Measurements from ENCODE around the gene DUS1L.
"Not testable (repeated sequence)": the region's sequence is repeated elsewhere in the genome, so short reads cannot be mapped to it uniquely, and the experiment has no call there.

The DUS1L gene

DNA sequence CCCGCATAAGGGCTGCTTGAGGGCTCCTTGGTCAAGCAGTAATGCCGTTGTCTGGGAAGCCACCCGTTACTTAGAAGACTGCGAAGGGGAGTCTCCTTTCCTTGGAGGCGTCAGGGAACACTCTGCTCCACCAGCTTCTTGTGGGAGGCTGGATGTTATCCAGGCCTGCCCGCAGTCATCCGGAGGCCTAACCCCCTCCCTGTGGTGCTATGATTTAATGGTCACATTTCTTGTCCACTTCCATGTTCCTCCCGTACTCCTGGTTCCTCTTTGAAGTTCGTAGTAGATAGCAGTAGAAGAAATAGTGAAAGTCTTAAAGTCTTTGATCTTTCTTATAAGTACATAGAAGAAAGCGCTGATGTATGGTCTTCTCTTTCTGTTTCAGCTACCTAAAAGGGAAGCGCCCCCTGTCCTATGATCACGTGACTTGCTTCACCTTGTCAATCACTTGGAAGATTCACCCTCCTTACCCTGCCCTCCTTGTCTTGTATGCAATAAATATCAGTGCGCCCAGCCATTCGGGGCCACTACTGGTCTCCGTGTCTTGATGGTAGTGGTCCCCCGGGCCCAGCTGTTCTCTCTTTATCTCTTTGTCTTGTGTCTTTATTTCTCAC lies 26.7 kb downstream of the DUS1L start:
- DNase-seq, result not testable (repeated sequence)

DNA sequence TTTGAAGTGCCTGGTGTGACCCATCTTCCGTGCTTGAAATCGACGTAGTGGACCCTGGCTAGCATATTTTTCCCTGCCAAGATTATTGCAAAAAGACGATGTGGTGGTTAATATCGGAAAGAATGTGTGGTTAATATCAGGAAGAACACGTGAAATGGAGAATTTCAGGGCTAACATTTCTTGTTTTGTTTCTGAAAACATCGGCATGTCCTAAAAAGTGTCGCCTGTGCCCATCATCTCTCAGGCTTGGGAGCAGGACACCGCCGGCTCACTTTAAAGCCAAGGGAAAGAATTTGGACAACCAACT lies 27.8 kb downstream of the DUS1L start:
- DNase-seq, result no peak

GRCh38 chr17:82037092-82037888 lies 28.3 kb downstream of the DUS1L start, which contains the start of gene DCXR:
Gene DCXR, minus strand, starts transcription at chr17:82037697. Its CDS starts 15 bp downstream, at chr17:82037682.
- DNase-seq, result peak; percentile 97

GRCh38 chr17:82036634-82037091 lies 28.9 kb downstream of the DUS1L start:
- DNase-seq, result no peak

GRCh38 chr17:82035956-82036633 lies 29.5 kb downstream of the DUS1L start:
- no peak for DNase-seq

GRCh38 chr17:82035488-82035887 lies 30.1 kb downstream of the DUS1L start:
- no peak for DNase-seq

- DNase-seq, result no peak
Measured at GRCh38 chr17:82034371-82035011, 31.1 kb downstream of the DUS1L start.

DNA sequence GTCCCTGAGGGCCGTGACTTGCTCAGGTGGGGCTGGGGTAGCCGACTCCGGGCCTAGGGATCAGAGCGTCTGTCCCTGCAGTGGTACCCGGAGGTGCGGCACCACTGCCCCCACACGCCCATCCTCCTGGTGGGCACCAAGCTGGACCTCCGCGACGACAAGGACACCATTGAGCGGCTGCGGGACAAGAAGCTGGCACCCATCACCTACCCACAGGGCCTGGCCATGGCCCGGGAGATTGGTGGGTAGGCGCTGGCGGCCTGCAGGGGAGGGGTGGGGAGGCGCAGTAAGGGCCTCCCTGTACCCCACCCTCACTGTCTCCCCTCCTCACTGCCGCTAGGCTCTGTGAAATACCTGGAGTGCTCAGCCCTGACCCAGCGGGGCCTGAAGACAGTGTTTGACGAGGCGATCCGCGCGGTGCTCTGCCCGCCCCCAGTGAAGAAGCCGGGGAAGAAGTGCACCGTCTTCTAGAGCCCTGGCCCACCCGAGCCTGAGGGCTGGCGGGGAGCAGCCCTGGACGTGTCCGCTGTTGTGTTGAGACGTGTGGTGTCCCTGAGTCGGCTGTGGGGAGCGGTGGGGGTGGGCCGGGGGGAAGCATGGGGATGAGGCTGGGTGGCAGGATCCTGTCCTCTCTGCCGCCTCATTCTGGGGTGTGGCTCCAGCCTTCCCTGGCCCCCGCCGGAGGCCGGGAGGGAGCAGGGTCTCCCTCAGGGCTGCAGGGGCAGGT lies 32.1 kb downstream of the DUS1L start:
- no peak for DNase-seq

DNA sequence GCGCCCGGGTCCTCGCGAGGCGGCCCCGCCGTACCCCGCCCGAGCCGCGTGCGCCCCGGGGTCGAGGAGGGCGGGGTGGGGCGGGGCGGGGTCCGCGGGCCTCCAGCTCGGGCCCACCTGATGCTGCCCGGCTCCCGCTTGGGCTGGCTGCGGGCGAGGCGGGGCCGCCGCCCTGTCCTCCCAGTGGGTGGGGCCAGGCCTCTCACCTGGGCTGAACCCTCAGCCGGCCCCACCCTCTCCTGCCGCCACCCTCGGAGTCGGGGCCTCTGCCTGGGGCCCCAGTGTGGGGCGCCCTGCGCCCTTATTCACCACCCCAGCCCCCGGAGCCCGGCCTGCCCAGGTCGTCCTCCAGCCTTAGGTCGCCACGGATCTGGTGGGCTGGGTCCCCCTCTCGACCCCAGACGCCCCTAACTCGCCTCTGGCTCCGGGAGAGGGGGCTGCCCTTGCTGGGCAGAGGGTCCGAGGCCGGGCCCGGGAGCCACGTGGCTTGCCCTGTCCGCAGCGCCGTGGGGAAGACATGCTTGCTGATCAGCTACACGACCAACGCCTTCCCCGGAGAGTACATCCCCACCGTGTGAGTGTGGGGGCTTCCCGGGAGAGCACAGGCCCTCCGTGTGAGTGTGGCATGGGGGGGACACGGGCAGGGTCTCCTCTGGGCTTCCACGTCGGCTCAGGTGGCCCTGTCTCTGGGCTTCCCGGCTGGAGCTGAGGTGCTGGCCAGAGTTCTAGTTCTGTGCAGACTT lies 33.5 kb downstream of the DUS1L start:
- peak; percentile 41 for DNase-seq

DNA sequence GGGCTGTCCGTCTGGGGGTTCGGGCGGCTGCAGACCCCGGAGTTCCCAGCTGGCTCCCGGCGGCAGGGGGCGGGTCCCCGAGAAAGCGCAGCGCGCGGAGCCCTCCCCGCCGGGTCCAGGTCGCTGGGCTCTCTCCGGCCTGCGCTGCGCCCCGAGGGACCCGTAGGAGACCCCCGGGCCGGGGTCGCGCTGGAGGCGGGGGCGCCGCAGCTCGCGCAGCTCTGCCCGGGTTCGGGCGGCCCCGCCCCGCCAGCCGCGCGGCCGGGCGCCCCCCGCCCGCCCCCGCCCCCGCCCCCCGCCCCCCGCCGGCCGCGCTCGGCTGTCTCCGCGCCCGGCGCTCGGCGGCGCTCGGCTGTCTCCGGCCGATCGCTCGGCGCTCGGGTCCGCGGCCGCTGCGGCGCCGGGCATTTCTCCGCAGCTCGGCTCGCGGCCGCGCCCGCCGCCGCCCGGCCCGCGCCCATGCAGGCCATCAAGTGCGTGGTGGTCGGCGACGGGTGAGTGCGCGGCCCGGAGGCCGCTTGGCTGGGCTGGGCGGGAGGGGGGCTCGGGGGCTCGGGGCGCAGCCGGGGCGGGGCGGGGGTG lies 34.2 kb downstream of the DUS1L start, which contains the start of gene RAC3:
TSS of gene RAC3 (plus strand) at position 376 of the 582 bp plus-strand sequence. CDS start at position 460, 84 bp downstream.
- DNase-seq, result no peak

- DNase-seq, result peak; percentile 87
Measured at GRCh38 chr17:82030470-82031302, 34.9 kb downstream of the DUS1L start.

DNA sequence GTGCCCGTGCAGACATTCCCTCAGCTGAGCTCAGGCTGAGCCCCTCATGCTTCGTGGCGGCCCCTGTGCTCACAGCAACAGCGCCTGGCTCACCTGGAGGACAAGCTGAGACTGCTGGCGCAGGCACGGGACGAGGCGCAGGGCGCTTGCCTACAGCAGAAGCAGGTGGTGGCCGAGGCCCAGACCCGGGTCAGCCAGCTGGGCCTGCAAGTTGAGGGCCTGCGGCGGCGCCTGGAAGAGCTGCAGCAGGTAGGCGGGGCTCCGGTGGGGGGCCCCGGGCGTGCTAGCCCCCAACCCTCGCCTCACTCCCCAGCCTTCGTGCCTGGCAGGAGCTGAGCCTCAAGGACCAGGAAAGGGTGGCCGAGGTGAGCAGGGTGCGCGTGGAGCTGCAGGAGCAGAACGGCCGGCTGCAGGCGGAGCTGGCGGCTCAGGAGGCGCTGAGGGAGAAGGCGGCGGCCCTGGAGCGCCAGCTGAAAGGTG lies 35.6 kb downstream of the DUS1L start:
- DNase-seq, result no peak

DNA sequence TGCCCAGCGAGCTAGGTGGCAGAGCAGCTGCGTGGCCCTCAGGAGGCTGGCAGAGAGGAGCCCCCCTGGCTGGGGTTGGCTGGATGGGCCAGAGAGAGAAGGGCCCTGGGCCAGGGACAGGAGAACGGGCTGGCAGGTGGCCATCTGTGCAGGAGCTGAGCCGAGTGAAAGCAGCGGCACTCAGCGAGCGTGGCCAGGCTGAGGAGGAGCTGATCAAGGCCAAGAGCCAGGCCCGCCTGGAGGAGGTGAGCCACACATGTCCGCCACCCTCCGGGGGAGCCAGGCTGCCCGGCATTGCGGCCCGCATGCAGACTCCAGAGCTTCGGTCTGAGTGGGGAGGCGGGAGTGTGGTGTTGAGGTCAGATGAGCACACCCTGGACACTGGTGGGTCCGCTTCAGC lies 36.2 kb downstream of the DUS1L start:
- DNase-seq, result no peak

DNA sequence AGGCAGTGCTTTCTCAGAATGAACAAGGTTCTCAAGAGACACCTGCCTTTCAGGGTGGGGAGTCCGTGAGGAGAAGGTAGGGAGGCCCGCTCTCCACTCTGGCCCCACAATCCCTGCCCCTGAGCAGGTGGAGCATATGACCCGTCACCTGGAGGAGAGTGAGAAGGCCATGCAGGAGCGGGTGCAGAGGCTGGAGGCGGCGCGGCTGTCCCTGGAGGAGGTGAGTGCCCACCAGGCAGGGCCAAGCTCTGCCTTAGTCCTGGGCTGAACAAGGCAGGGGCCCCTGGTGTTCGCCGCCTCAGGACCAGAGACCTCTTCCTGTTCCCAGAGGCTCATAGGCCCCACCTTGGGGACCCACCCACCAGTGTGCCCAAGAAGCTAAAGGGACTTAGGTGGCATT lies 36.6 kb downstream of the DUS1L start:
- no peak for DNase-seq

DNA sequence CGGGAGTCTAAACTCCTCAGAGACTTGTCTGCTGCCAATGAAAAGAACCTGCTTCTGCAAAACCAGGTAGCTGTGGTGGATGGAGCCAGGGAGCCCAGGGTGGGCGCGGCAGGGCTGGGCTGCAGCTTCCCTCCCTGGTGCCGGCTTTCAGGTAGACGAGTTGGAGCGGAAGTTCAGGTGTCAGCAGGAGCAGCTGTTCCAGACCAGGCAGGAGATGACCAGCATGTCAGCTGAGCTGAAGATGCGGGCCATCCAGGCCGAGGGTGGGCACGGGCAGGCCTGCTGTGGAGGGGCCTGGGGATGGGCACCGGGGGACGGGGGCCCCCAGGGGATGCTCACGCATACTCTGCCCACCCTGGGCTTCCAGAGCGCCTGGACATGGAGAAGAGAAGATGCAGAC lies 37.4 kb downstream of the DUS1L start:
- DNase-seq, result no peak

DNA sequence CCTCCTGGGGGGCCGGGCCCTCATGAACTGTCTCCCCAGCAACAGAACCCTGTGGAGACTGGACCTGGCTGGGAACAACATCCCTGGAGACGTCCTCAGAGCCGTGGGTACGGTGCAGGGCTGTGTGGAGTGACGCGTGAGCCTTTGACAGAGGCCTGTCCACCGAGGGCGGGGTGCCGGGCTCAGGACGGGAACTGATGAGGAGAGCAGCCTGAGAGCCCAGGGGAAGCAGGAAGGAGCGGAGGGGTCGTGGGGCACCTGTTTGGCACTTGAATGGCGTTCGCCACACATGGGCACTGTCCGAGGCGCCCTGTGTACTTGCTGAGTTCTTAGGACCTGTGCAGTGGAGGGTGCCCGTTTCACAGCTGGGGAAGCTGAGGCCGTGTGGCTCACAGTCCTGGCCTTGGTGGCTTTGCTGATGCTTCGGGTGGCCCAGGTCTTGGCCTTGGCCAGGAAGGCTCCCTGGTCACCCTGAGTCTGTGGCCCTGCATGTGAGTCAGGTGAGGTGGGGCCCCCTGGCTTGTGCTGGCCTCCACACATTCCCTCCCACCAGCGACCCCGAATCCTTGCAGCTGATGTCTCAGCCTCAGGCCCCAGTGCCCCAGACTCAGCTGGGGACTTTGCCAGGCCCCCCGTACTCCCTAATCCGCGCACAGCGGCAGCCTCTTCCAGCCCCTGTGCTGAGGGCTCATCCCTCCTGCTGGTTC lies 40.0 kb downstream of the DUS1L start:
- no peak for DNase-seq

- DNase-seq, result no peak
Measured at GRCh38 chr17:82024859-82025258, 40.7 kb downstream of the DUS1L start.

DNA sequence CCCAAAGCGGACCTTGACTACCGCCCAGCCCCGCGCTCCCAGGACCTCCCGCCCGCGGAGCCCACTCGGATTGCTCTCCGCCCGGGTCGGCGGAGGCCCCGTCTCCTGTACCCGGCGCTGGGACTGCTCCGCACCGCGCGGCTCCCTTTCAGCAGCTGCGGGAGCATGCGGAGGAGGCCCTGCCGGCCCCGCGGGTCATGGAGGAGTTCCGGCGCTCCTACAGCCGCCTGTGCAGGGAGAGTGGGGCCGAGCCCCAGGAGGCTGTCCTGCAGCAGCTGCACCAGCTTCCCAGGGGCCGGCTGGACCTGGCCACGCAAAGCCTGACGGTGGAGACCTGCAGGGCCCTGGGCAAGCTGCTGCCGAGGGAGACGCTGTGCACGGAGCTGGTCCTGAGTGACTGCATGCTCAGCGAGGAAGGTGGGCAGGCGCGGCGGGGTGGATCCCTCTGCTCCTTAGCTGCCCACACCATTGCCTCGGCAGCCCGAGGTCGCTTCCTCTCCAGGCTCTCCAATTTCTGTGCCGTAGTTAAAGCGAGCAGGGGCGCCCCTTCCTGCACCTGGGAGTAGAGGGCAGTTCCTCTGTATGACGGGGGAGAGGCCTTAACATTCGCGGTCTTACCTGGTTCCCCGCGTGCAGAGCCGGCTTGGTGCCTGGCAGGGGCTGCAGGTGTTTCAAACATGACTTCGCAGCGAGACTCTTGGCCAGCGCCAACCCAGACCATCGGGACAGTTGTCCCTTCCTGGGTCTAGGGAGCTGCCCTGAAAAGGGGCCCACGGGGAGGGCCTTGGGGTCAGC lies 42.0 kb downstream of the DUS1L start:
- DNase-seq, result peak; percentile 14

DNA sequence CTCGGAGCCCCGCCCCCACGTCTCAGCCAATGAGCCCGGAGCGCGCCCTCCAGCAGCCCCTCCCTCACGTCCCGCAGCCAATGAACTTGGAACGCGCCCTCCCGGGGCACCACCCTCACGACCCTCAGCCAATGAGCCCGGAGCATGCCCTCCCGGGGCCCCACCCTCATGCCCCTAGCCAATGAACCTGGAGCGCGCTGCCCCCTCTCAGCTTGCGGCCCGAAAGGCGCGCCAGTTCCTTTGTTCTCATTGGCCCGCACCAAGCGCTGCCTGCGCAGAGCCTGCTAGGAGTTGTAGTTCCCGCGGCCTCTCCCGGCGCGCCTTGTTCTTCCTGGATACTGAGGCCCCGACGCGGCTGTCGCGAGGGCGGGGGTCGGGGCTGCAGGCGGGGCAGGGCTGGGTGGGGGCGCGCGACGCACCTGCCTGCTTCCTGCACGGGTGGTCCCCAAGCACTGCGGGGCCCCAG lies 42.6 kb downstream of the DUS1L start, which contains the start of gene LRRC45:
TSS of gene LRRC45 (plus strand) at position 325 of the 466 bp plus-strand sequence. CDS start 339 bp downstream, outside the sequence.
- peak; percentile 100 for DNase-seq

Measured in activated CD4-positive, alpha-beta T cell treated with anti-CD3 and anti-CD28 coated beads, Interleukin-2, amount 50 U/mL, for 16 hours (primary cell).